Kidney capillary endothelial cell (primary cell): ENCODE measurements around the gene PRODH.
"Not testable (repeated sequence)": the region's sequence is repeated elsewhere in the genome, so short reads cannot be mapped to it uniquely, and the experiment has no call there.

ENCODE experiments used
- DNase-seq: peaks from one replicate; pipeline ENCODE4 v3.0.0-alpha.2; 2018; ENCODE audit warnings: low spot score

PRODH gene

GRCh38 chr22:18935889-18936529 lies at the start of gene PRODH:
Gene PRODH (minus strand): TSS chr22:18936293. CDS start chr22:18936287, 6 bp downstream.
- DNase-seq: no peak

GRCh38 chr22:18985780-18986179 lies 49.7 kb upstream of the PRODH start:
- DNase-seq: no peak

- DNase-seq: no peak
These were observed 48.5 kb upstream of the PRODH start for GRCh38 chr22:18984564-18984963.

- DNase-seq: no peak
These were observed 47.1 kb upstream of the PRODH start for GRCh38 chr22:18983120-18983651.

- DNase-seq: no peak
These were observed 44.7 kb upstream of the PRODH start for GRCh38 chr22:18980829-18981228.

- no peak for DNase-seq
These were observed 43.9 kb upstream of the PRODH start for GRCh38 chr22:18979957-18980356.

GRCh38 chr22:18978506-18978905 lies 42.4 kb upstream of the PRODH start:
- no peak for DNase-seq

GRCh38 chr22:18977824-18978425 lies 41.8 kb upstream of the PRODH start:
- DNase-seq: no peak

GRCh38 chr22:18976197-18976751 lies 40.2 kb upstream of the PRODH start:
- no peak for DNase-seq

GRCh38 chr22:18975434-18976196 lies 39.5 kb upstream of the PRODH start:
- no peak for DNase-seq

- DNase-seq: no peak
These were observed 38.5 kb upstream of the PRODH start for GRCh38 chr22:18974477-18975180.

GRCh38 chr22:18973264-18974031 lies 37.4 kb upstream of the PRODH start:
- no peak for DNase-seq

- DNase-seq: not testable (repeated sequence)
These were observed 36.5 kb upstream of the PRODH start for GRCh38 chr22:18972591-18972990.

GRCh38 chr22:18972029-18972428 lies 35.9 kb upstream of the PRODH start:
- DNase-seq: not testable (repeated sequence)

- DNase-seq: no peak
These were observed 35.2 kb upstream of the PRODH start for GRCh38 chr22:18971321-18971751.

GRCh38 chr22:18970948-18971315 lies 34.8 kb upstream of the PRODH start:
- no peak for DNase-seq

- DNase-seq: peak; percentile 7
These were observed 34.3 kb upstream of the PRODH start for GRCh38 chr22:18970176-18970947.

- DNase-seq: not testable (repeated sequence)
These were observed 33.3 kb upstream of the PRODH start for GRCh38 chr22:18969158-18969942.

- DNase-seq: no peak
These were observed 32.1 kb upstream of the PRODH start for GRCh38 chr22:18968011-18968749.
